ENCODE data around the gene CCDC39. TPM values are rescaled to one million over a fixed set of nuclear protein-coding genes. Genes with fewer than 3 reads are reported as not detected.
"Not testable (repeated sequence)": the region's sequence is repeated elsewhere in the genome, so short reads cannot be mapped to it uniquely, and the experiment has no call there.

CCDC39 gene
- total and polyA plus RNA-seq, 8 donors: 0.72 to 11.7 TPM; not detected in 6

DNA sequence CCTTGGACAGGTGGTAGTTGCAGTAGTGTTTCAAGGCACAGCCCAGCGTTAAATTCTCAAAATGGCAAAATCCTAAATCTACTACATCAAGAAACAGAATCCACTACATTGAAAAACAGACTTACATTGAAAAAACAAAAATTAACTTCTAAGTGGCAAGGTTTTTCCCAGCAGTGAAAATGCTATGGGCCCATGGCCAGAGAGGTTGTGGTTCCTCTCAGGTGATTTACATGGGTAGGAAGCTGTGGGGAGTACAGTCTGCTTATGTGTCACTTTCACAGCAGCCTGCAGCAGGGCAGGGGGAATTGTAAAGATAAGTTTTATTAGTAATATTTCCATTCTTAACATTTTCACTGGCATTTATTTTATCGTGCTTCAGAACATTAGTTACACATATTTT is 52.4 kb downstream of the CCDC39 start:
- WGBS, 5 donors: 66 to 98% (median 88%) methylated on average over 2 of the region's 2 CpGs
- intact Hi-C loops (cut with DNase I; ENCODE audit: low total_unique reads): no loop called here

DNA sequence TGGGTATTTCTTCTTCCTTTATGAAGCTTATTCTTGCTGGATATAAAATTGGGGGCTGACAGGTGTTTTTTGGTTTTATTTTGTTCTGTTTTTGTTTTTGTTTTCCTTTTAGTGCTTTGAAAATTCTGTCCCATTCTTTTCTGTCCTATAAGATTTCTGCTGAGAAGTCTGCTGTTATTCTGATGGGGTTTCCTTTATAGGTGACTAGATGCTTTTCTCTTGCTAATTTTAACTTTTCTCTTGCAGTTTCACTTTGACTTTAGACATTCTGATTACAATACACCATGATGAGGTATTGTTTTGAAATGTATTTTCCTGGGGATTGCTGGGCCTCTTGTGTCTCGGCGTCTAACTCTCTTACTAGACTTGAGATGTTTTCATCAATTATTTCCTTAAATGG is 54.6 kb downstream of the CCDC39 start:
- no peaks in the 10 kb centered on the region for H3K27me3 ChIP-seq
- TF ChIP-seq EP300 (IDR thresholded peaks at IDR 0.05) (no peak), POLR2AphosphoS5 (IDR thresholded peaks at IDR 0.05) (no peak), POLR2A (IDR thresholded peaks at IDR 0.05) (no peak)
- TF ChIP-seq, protein P1, sequence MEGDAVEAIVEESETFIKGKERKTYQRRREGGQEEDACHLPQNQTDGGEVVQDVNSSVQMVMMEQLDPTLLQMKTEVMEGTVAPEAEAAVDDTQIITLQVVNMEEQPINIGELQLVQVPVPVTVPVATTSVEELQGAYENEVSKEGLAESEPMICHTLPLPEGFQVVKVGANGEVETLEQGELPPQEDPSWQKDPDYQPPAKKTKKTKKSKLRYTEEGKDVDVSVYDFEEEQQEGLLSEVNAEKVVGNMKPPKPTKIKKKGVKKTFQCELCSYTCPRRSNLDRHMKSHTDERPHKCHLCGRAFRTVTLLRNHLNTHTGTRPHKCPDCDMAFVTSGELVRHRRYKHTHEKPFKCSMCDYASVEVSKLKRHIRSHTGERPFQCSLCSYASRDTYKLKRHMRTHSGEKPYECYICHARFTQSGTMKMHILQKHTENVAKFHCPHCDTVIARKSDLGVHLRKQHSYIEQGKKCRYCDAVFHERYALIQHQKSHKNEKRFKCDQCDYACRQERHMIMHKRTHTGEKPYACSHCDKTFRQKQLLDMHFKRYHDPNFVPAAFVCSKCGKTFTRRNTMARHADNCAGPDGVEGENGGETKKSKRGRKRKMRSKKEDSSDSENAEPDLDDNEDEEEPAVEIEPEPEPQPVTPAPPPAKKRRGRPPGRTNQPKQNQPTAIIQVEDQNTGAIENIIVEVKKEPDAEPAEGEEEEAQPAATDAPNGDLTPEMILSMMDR (IDR thresholded peaks at IDR 0.05): no peak
- WGBS, 5 donors: 86 to 100% (median 87%) methylated on average over 2 of the region's 2 CpGs
- peaks cover 0 to 5% (median 0%) of the 10 kb centered on the region in 4 donors for H3K36me3 ChIP-seq
- intact Hi-C loops (cut with DNase I; ENCODE audit: low total_unique reads): no loop called here
- no peak for DNase-seq
- H3K27ac ChIP-seq: no peak overlapping the region
- H3K4me3 ChIP-seq: no peak overlapping the region
- no peaks in the 10 kb centered on the region for H3K4me1 ChIP-seq
- no peaks in the 10 kb centered on the region for H3K9me3 ChIP-seq

More for the DNA sequence above, 52.4 kb downstream of the CCDC39 start:
- no peaks in the 10 kb centered on the region for H3K27me3 ChIP-seq
- no peaks in the 10 kb centered on the region for H3K4me1 ChIP-seq
- H3K27ac ChIP-seq: no peak overlapping the region
- no peak for DNase-seq
- peaks cover 0 to 5% (median 0%) of the 10 kb centered on the region in 4 donors for H3K36me3 ChIP-seq
- TF ChIP-seq POLR2AphosphoS5 (IDR thresholded peaks at IDR 0.05) (no peak), POLR2A (IDR thresholded peaks at IDR 0.05) (no peak), EP300 (IDR thresholded peaks at IDR 0.05) (no peak)
- TF ChIP-seq, protein P1 (IDR thresholded peaks at IDR 0.05): no peak
- no peak overlapping the region for H3K4me3 ChIP-seq
- no peaks in the 10 kb centered on the region for H3K9me3 ChIP-seq

DNA sequence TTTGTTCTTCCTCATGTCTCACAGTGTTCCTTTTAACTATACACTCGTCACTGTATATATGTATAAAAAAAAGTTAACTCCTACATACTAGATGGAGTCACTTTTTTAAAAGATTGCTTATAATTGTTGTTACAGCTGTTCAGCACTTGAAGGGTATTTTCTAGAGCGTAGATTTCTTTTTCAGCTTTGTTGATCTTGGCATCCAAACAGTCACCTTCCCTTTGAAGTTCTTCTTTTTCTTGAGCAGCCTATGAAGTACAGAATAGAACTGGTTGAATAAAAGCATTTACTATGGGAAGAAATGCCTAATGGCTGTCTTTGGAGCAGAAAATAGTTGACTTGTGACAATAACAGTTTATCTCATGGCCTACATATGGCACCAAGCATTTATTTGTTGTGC is 59.6 kb downstream of the CCDC39 start:
- 42 to 62% (median 52%) methylated on average over 2 of the region's 2 CpGs for WGBS, 5 donors
- intact Hi-C loops (cut with DNase I; ENCODE audit: low total_unique reads): no loop called here

DNA sequence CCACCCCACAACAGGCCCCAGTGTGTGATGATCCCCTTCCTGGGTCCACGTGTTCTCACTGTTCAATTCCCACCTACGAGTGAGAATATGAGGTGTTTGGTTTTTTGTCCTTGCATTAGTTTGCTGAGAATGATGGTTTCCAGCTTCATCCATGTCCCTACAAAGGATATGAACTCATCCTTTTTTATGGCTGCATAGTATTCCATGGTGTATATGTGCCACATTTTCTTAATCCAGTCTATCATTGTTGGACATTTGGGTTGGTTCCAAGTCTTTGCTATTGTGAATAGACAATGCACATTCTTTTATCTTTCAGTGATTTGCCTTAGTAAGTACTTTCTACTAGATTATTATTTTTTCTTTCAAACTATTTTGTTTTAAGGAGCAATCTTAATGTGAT is 60.7 kb downstream of the CCDC39 start:
- H3K9me3 ChIP-seq; DNase-seq; H3K27ac ChIP-seq; H3K4me3 ChIP-seq; H3K4me1 ChIP-seq; H3K36me3 ChIP-seq; intact Hi-C loops (cut with DNase I; ENCODE audit: low total_unique reads); H3K27me3 ChIP-seq: not testable (repeated sequence)
- 95 to 98% (median 97%) methylated on average over 2 of the region's 2 CpGs for WGBS, 5 donors

More for the DNA sequence above, 59.6 kb downstream of the CCDC39 start:
- DNase-seq: no peak
- Histone ChIP-seq H3K36me3 (no peaks in the 10 kb centered on the region), H3K27me3 (no peaks in the 10 kb centered on the region), H3K4me1 (no peaks in the 10 kb centered on the region), H3K9me3 (no peaks in the 10 kb centered on the region), H3K4me3 (no peak overlapping the region), H3K27ac (no peak overlapping the region)
- TF ChIP-seq EP300 (IDR thresholded peaks at IDR 0.05): no peak
- no peak for TF ChIP-seq POLR2A (IDR thresholded peaks at IDR 0.05)
- TF ChIP-seq, protein P1 (IDR thresholded peaks at IDR 0.05): no peak
- no peak for TF ChIP-seq POLR2AphosphoS5 (IDR thresholded peaks at IDR 0.05)

DNA sequence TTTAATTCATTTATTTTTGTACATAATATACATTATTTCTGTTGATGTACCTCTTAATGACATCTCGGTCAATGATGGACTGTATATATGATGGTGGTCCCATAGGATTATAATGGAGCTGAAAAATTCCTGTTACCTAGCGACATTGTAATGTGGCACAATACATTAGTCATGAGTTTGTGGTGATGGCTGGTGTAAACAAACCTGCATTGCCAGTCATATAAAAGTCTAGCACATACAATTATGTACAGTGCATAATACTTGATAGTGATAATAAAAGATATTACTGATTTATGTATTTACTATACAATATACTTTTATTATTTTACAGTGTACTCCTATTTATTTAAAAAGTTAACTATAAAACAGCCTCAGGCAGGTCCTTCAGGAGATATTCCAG is 62.2 kb downstream of the CCDC39 start:
- H3K27me3 ChIP-seq: no peaks in the 10 kb centered on the region
- TF ChIP-seq POLR2AphosphoS5 (IDR thresholded peaks at IDR 0.05): no peak
- no peak for TF ChIP-seq EP300 (IDR thresholded peaks at IDR 0.05)
- TF ChIP-seq, protein P1 (IDR thresholded peaks at IDR 0.05): no peak
- no peak for TF ChIP-seq POLR2A (IDR thresholded peaks at IDR 0.05)
- DNase-seq: no peak
- H3K27ac ChIP-seq: no peak overlapping the region
- H3K36me3 ChIP-seq: peaks cover 0 to 25% (median 17%) of the 10 kb centered on the region in 4 donors
- no peaks in the 10 kb centered on the region for H3K4me1 ChIP-seq
- H3K4me3 ChIP-seq: no peak overlapping the region
- WGBS, 5 donors: 90 to 95% (median 95%) methylated on average over 2 of the region's 2 CpGs
- H3K9me3 ChIP-seq: no peaks in the 10 kb centered on the region
- intact Hi-C loops (cut with DNase I; ENCODE audit: low total_unique reads): no loop called here
